ENCODE data around the gene FGF12. TPM values are rescaled to one million over a fixed set of nuclear protein-coding genes. Genes with fewer than 3 reads are reported as not detected.

The FGF12 gene
- total RNA-seq, 2 experiments from 2014 or later, result 0.06 to 1.7 TPM

DNA sequence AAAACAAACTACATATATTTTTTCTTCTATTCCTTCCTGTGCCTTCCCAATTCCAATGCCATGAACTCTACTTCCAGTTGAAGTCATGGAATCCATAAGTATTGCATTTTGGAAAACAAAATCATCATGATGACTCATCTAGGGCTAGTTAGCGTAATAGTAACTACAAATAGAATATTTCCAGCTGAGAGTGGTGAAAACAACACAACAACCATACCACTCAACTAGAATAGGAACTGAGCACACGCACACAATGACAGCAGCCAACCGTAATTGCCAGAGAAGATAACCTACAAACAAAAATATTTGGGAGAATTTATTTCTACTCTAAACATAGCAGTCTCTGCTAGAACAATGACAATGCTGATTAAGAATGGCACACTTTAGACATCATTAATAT is 225.9 kb downstream of the FGF12 start:
- H3K9me2 ChIP-seq (ENCODE audit: insufficient read depth, low read length), result no peaks in the 10 kb centered on the region
- peaks cover 8% of the 10 kb centered on the region for H3K4me1 ChIP-seq (ENCODE audit: insufficient read depth, low read length, poor library complexity, severe bottlenecking)
- POLR2A ChIA-PET, result interaction anchor here (0.6 kb wide), 1 partner anchor 993 kb away, joined by 3 read pairs; no protein-coding TSS in a partner anchor
- CTCF ChIA-PET (ENCODE audit: unreplicated experiment), result no interaction called here
- TF ChIP-seq CTCF (conservative IDR thresholded peaks at IDR 0.05; ENCODE audit: low read length) (no peak), EZH2phosphoT487 (IDR thresholded peaks at IDR 0.05; ENCODE audit: borderline replicate concordance, low read depth, low read length) (no peak)
- H3K79me2 ChIP-seq (ENCODE audit: insufficient read depth, low read depth, low read length), result no peaks in the 10 kb centered on the region
- H4K20me1 ChIP-seq (ENCODE audit: insufficient read depth, low read length), result no peaks in the 10 kb centered on the region
- no peaks in the 10 kb centered on the region for H3K36me3 ChIP-seq (ENCODE audit: insufficient read depth, low read length)
- no peak for DNase-seq (ENCODE audit: low spot score)
- no peak overlapping the region for H2AFZ ChIP-seq (ENCODE audit: low read length)
- H3K4me3 ChIP-seq (ENCODE audit: low read depth, low read length, poor library complexity, severe bottlenecking), result no peak overlapping the region
- no peak overlapping the region for H3K4me2 ChIP-seq (ENCODE audit: low read length)
- BruUV-seq (replicated peaks), result no TSS peak
- intact Hi-C loops (cut with micrococcal nuclease; ENCODE audit: unreplicated experiment), result no loop called here
- no peak overlapping the region for H3K27ac ChIP-seq (ENCODE audit: low read depth, low read length, poor library complexity, severe bottlenecking)
- H3K9me3 ChIP-seq (ENCODE audit: low read length), result no peaks in the 10 kb centered on the region

GRCh38 chr3:192496905-192497587 is 230.3 kb downstream of the FGF12 start:
- Histone ChIP-seq H3K9me2 (ENCODE audit: insufficient read depth, low read length) (no peaks in the 10 kb centered on the region), H3K4me3 (ENCODE audit: low read depth, low read length, poor library complexity, severe bottlenecking) (no peak overlapping the region), H2AFZ (ENCODE audit: low read length) (no peak overlapping the region), H3K36me3 (ENCODE audit: insufficient read depth, low read length) (peaks cover 5% of the 10 kb centered on the region; the same call in 1 of the 2 replicates), H3K9me3 (ENCODE audit: low read length) (peaks cover 7% of the 10 kb centered on the region), H3K4me2 (ENCODE audit: low read length) (no peak overlapping the region), H4K20me1 (ENCODE audit: insufficient read depth, low read length) (no peaks in the 10 kb centered on the region), H3K4me1 (ENCODE audit: insufficient read depth, low read length, poor library complexity, severe bottlenecking) (peaks cover 34% of the 10 kb centered on the region), H3K27ac (ENCODE audit: low read depth, low read length, poor library complexity, severe bottlenecking) (no peak overlapping the region), H3K79me2 (ENCODE audit: insufficient read depth, low read depth, low read length) (no peaks in the 10 kb centered on the region)
- BruUV-seq (replicated peaks), result no TSS peak
- no peak for DNase-seq (ENCODE audit: low spot score)
- intact Hi-C loops (cut with micrococcal nuclease; ENCODE audit: unreplicated experiment), result no loop called here
- POLR2A ChIA-PET, result no interaction called here
- TF ChIP-seq EZH2phosphoT487 (IDR thresholded peaks at IDR 0.05; ENCODE audit: borderline replicate concordance, low read depth, low read length), result no peak
- CTCF ChIA-PET (ENCODE audit: unreplicated experiment), result no interaction called here

DNA sequence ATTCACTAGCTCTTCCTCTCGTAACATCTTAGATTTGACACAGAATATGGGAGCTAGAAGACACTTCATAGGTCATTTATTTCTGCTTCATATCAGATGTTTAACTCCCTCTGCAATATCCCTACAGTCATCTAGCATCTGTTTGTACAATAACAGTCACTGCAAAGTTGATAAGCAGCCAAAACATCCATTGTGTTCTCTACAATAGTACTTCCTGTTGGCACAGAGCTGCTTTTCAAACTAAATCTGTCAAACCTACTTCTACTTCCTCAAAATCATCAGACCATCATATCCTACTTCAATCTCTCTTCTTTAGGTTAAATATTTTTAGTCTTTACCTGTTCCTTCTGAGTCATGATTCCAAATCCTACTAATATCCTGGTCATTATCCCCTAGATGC is 233.2 kb downstream of the FGF12 start:
- peak overlapping the region; percentile 93 for H3K27ac ChIP-seq (ENCODE audit: low read depth, low read length, poor library complexity, severe bottlenecking)
- peaks cover 7% of the 10 kb centered on the region for H3K9me3 ChIP-seq (ENCODE audit: low read length)
- TF ChIP-seq CTCF (conservative IDR thresholded peaks at IDR 0.05; ENCODE audit: low read length), result no peak
- TF ChIP-seq EZH2phosphoT487 (IDR thresholded peaks at IDR 0.05; ENCODE audit: borderline replicate concordance, low read depth, low read length), result no peak
- H3K36me3 ChIP-seq (ENCODE audit: insufficient read depth, low read length), result peaks cover 5% of the 10 kb centered on the region; the same call in 1 of the 2 replicates
- H3K4me2 ChIP-seq (ENCODE audit: low read length), result peak overlapping the region; percentile 61
- no peaks in the 10 kb centered on the region for H3K79me2 ChIP-seq (ENCODE audit: insufficient read depth, low read depth, low read length)
- no peaks in the 10 kb centered on the region for H3K9me2 ChIP-seq (ENCODE audit: insufficient read depth, low read length)
- POLR2A ChIA-PET, result interaction anchor here (0.6 to 1.4 kb wide), 4 partner anchors 9 to 26 kb away, joined by 3 to 6 read pairs (median 4); no protein-coding TSS in a partner anchor
- CTCF ChIA-PET (ENCODE audit: unreplicated experiment), result interaction anchor here (0.5 to 0.8 kb wide), 2 partner anchors 26 to 1595 kb away, joined by 3 to 5 read pairs; no protein-coding TSS in a partner anchor
- peak; percentile 90 for DNase-seq (ENCODE audit: low spot score)
- peaks cover 34% of the 10 kb centered on the region for H3K4me1 ChIP-seq (ENCODE audit: insufficient read depth, low read length, poor library complexity, severe bottlenecking)
- H3K4me3 ChIP-seq (ENCODE audit: low read depth, low read length, poor library complexity, severe bottlenecking), result peak overlapping the region; percentile 32
- peak overlapping the region; percentile 86 for H2AFZ ChIP-seq (ENCODE audit: low read length)
- H4K20me1 ChIP-seq (ENCODE audit: insufficient read depth, low read length), result no peaks in the 10 kb centered on the region
- intact Hi-C loops (cut with micrococcal nuclease; ENCODE audit: unreplicated experiment), result no loop called here
- no TSS peak for BruUV-seq (replicated peaks)

All from OCI-LY7 (cell line).